Measurements from ENCODE around the gene CCDC197.

The CCDC197 gene

GRCh38 chr14:93961620-93962019 is 35.5 kb upstream of the CCDC197 start:
- DNase-seq (ENCODE audit: low read depth in 2 of 2), result no peak

DNA sequence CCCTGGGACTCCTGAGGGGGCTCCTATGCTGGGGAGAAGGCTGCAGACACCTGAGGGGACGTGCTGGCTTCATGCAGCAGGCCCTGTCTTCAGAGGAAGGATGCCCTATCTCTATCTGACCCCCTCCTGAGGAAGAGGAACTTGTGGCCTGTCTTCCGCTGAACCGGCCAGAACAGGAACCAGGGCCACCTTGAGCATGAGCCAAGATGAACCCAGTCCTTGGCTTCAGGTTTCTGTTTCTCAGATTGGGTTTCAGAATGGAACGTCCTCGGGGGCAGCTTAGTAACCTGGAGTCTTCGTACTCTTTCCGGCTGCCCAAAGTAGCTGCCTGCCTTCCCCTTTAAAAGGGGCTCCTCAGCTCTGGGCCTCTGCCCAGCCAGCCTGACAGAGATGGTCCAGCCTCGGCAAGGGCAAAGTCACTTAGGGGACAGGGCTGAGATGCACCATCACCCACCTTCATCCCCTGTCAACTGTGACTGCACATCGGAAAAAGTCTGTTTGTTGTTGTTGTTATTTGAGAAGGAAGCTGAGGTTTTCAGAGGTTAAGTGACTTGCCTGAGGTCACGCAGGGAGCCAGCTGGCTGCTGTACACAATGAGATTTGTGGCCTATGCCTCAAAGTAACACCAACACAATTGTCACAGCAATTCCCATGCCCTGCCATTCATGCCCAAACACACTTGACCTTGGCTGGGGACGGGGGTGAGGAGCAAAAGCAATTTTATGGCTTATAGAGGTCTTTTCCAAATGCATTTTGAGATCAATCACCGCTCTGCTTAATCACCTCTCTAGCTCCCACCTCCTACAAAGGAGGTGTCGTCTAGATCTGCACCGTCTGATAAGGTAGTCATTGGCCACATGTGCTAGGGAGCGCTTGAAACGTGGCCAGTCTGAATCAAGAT is 34.1 kb upstream of the CCDC197 start:
- DNase-seq (ENCODE audit: low read depth in 2 of 2), result no peak

DNA sequence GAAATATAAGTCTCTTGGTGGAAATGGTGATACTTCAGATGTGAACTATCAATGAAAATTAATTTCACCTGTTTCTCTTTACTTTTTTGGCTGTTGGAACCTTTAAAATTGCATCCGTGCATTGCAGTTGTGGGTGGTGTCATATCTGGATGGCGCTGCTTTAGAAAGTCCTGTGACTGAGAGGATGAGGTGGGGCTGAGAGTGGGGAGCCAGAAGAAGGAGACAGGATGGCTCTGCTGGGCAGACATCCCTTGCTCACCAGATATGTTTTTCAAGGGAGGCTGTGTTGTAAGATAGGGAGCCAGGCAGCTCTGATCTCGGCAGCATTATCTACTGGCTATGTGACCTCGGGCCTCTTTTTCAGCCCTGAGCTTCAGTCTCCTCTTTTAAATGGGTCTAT is 33.4 kb upstream of the CCDC197 start:
- DNase-seq (ENCODE audit: low read depth in 2 of 2), result no peak

GRCh38 chr14:93964281-93964680 is 32.8 kb upstream of the CCDC197 start:
- no peak for DNase-seq (ENCODE audit: low read depth in 2 of 2)

DNA sequence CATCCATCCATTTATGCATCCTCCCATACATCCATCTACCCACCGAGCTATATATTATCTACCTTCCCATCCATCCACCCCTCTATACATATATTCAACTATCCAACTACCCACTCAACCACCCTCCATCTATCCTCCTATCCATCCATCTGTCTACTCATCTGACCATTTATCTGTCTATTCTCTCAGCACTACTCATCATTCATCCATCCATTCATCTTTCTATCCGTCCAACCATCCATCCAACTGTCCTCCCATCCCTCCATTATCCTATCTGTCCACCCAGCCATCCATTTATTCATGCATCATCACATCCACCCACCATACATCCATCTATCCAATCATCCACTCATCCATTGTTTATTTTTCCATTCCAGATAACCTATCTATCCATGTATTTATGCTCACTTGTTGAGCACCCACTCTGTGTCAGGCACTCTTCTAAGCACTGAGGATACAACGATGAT is 32.2 kb upstream of the CCDC197 start:
- DNase-seq (ENCODE audit: low read depth in 2 of 2), result no peak

DNA sequence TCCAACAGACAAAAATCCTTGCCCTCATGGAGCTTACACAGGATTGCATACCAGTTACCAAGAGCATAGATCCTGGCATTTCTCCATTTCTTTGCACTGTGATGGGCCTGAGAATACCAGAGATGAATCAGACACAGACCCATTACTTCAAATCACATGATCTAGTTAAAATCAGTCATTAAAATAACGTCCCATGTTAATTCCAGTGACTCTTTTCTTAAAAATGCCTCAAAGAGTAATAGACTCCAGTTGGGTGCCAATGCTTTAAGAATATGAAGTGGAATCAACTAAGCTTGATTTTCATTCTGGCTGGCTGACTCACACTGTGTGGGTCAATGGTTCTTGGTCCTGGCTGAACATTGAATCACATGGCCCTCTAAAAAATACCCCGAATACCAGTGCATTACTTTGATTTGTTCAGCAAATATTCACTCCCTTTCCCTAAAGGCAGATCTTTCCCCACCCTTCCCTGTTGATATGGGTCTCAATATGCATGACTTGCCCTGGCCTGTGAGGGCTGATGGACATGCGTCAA is 31.7 kb upstream of the CCDC197 start:
- DNase-seq (ENCODE audit: low read depth in 2 of 2), result no peak

DNA sequence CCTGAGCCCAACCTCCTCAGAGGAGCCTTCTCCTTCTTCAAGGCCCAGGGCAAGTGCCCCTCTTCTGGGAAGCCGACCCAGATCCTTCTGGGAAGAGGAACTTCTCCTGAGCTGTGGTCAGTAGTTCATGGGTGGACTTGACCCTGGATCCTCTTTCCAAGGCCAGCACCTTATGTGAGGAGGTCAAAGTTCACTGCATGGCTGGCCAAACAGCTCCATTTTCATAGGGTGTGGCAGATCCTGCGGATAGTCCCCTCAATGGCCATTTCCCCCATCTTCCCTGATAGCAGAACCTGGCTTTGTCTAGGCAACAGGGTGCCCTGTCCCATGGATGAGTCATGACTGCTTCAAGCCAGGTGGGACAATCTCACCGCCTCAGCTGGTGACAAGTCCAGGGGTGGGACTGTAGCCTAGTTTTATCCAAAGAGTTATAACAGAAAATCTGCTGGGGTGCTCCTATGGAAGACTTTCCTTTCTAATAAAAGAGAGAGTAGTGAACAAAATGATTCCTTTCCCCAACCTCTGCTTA is 31.1 kb upstream of the CCDC197 start:
- no peak for DNase-seq (ENCODE audit: low read depth in 2 of 2)

DNA sequence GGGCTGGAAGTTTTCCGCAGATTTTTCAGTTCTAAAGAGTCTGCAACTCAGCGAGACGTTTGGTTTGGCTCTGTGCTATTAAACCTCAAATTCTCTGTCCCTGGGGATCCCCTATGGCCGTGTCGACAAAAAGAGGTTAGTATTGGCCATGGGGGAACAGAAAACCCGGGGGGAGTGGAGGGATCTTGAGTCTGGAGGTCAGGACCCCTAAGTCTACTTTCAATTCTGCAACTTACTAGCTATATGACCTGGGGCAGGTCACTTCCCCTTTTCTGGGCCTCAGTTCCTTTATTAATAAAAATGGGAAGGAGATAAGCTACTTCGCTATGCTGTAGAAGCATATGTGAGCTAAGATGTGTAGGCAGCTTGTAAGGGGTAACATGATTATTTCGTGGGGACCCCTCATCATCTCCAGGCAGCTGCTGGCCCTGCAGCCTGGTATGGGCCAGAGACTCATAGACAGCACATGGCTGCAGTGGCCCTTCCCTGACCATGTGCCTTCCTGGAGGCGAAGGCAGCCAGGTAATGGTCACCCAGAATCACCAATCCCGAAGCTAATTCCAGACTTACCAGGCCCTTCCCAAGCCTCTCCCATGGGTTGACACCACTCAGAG is 29.4 kb upstream of the CCDC197 start:
- no peak for DNase-seq (ENCODE audit: low read depth in 2 of 2)

GRCh38 chr14:93969082-93969828 is 27.8 kb upstream of the CCDC197 start:
- no peak for DNase-seq (ENCODE audit: low read depth in 2 of 2)

DNA sequence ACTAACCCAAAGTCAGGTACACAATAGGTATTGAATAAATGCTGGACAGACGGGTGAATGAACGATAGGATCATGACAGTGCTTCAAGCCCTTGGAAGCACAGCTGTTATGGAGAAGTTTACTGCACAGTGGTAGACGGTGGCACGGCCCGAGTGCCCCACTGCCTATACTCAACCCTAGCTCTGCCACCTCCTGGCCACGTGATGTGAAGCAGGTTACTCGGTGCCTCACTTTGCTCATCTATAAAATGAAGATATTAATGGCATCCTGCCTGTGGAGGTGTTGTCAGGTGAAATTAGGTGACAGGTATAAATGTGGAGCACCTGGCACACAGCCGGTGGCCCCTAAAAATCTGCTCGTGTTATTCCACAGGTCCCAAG is 26.5 kb upstream of the CCDC197 start:
- DNase-seq (ENCODE audit: low read depth in 2 of 2), result peak in 1 of 2 donors; percentile 55

DNA sequence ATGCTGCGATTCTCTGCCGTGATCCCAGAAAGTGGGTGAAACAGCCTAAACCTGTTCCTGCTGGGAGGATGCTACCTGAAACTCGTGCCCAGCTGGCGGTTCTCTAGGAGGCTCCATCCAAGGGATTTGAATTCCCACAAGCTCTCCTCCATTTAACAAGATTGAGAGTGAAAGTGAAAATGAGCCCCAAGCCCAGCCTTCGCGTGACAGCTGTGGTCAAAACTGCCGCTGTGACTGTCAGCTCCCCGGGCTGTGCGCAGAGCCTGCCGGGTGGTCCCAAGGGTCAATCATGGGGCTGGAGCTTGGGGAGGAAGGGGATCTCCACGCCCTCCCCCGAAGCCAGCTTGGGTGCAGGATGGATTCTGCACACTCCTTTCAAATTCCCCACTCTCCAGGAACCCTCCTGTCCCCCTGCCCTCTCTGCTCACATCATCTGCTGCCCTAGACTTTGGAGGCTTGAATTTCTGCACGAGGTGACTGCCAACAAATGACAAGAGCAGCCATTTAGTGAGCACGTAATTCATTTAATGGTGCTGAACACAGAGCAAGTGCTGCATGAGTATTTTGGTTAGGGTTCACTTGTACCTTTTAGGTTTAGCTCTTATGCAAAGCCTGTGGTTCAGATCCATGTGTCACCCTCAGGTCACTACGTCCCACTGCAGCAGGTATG is 26.0 kb upstream of the CCDC197 start:
- DNase-seq (ENCODE audit: low read depth in 2 of 2), result peak in 1 of 2 donors; percentile 49

DNA sequence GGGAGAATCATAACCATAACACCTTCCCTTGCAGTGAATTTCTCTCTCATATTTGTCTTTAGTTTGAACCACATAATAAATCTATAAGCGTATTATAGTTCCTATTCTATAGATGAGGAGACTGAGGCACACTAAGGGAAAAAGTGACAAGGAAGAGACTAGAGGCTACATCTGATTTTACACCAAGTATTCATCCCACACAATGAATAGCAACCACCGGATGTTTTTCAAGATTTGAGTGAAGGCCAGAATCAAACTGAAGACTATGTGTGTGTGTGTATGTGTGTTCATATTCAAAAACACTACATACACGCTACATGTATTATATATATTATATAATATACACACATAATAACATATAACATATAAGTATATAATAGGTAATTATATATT is 25.5 kb upstream of the CCDC197 start:
- no peak for DNase-seq (ENCODE audit: low read depth in 2 of 2)

GRCh38 chr14:93972618-93973205 is 24.4 kb upstream of the CCDC197 start:
- DNase-seq (ENCODE audit: low read depth in 2 of 2), result no peak

GRCh38 chr14:93973607-93974006 is 23.5 kb upstream of the CCDC197 start:
- no peak for DNase-seq (ENCODE audit: low read depth in 2 of 2)

GRCh38 chr14:93974299-93974698 is 22.8 kb upstream of the CCDC197 start:
- DNase-seq (ENCODE audit: low read depth in 2 of 2), result no peak

- DNase-seq (ENCODE audit: low read depth in 2 of 2), result no peak
Measured at GRCh38 chr14:93974833-93975232, 22.3 kb upstream of the CCDC197 start.

DNA sequence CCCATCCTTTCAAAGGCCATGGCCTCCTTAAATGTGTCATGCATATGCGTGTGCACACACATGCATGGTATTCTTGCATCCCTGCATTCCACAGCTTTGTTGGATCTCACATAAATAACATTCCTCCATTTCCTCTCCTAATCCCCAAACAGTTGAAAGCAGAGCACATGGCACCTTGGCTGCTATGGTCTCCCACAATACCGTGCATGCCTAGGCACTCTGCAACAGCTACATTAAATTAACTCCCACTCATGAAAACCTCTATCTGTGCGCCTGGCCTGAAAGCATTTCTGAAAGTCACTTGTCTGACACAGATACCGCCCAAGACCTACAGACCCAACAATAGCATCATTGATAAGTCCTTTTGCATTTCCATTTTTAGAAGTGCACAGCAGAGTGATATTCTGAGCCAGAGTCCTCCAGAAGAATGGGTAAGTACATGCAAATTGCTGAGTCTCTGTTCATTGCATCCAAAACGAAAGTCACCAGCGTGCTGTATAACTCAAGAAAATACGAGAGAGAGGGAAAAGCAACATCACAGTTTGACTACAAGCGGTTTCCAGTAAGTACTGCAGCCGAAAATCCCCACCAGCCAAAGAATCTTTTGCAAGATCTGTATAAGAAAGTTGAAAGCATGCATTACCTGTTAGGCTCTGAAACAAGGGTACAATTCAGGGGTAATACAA is 21.2 kb upstream of the CCDC197 start:
- no peak for DNase-seq (ENCODE audit: low read depth in 2 of 2)

DNA sequence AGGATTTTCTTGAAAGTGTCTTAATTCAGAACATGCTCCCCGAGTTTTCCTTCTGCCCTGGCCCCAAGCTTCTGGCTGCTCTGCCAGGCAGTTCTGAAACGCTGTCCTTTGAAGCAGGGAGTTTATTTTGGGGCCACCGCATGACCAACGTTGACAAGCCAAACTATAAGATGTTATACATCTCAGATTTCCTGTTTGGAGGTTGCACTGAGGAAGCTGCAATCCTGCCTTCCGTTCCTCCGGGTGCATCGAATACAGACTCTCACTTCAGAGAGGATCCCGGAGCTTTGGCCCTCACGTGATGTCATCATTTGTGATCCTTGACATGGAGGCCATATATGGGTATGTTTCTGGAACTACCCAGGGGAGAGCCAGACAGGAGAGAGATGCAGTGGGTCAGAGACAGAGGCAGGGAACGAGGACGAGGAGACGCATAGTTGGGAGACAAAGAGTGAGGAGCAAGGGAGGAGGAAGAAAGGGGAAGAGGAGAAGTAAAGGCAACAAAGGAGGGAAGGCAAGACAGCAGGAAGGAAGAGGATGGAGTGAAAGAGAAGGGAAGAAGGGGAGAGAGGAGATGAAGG is 20.5 kb upstream of the CCDC197 start, which contains the start of gene ASB2:
TSS of gene ASB2 (minus strand) at position 94 of the 581 bp plus-strand sequence. CDS start 12,031 bp downstream, outside the sequence.
- no peak for DNase-seq (ENCODE audit: low read depth in 2 of 2)

DNA sequence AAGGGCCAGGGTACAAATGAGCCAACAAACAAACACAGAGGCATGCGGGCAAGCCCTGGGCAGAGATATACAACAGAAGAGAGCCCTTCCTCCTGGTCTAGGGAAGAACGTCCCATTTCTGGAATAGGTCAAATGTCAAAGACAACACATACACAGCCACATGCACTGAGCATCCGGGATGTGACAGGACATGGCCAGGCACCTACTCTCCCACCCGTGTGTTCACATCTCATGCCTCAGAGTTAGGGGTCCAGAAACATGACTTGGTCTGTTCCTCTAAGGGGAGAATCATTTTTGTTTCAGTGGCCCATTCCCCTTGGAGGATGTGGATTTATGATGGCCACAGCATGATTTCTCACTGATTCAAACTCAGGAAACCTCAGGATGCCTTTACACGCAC is 19.9 kb upstream of the CCDC197 start:
- DNase-seq (ENCODE audit: low read depth in 2 of 2), result no peak

Data from activated CD4-positive, alpha-beta T cell treated with anti-CD3 and anti-CD28 coated beads for 24 hours (primary cell).